Kidney epithelial cell (primary cell): Measurements from ENCODE around the gene UBP1. TPM values are rescaled to one million over a fixed set of nuclear protein-coding genes. Genes with fewer than 3 reads are reported as not detected.

ENCODE experiments used
- DNase-seq: peaks from one replicate; pipeline ENCODE4 v3.0.0-alpha.2; 2010; ENCODE audit warnings: low read depth
- H3K27me3 ChIP-seq: 2 replicates; pipeline ENCODE4 v1.6.0; 2011; ENCODE audit warnings: low read length; ENCODE audit not compliant: control insufficient read depth, insufficient read depth
- H3K36me3 ChIP-seq: 2 replicates; pipeline ENCODE4 v1.5.1; 2011; ENCODE audit warnings: low read length; ENCODE audit not compliant: control insufficient read depth, insufficient read depth
- H3K4me3 ChIP-seq: 2 replicates; pipeline ENCODE4 v1.5.1; 2011; ENCODE audit warnings: low read depth, mild to moderate bottlenecking, control low read depth, low read length
- total RNA-seq: library from RNA; depleted of rRNA; stranded (reverse); fragments of >200 nt; gene quantifications from 2 replicates; pipeline ENCODE4 v1.2.3, GENCODE V29; 2015
- TF ChIP-seq, protein P1 (sequence below): IDR thresholded peaks from 2 replicates; pipeline ENCODE4 v1.5.1; 2011; ENCODE audit warnings: mild to moderate bottlenecking, moderate library complexity, low read length, control low read depth, inconsistent platforms; ENCODE audit not compliant: insufficient read depth, poor library complexity, severe bottlenecking

UBP1 gene
- total RNA-seq, 1 donor from 2014 or later, result 50.9 TPM

DNA sequence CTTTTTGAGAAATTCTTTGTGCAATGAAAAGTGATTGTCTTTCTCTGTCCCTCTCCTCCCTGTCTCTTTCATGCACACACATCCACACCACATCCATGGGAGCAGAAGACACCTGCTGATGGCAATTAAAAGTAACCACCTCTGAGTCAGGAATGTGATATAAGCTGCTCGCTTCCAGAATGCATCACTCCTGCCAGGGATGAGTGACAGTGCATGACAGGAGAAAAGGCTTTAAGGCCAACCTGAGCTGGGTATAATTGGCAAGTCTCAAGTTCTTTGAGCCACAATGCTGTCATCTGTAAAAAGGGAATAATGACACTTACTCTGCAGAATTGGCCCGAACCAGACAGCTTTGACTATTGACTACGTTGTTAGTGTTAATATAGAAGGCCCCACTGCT, 59.6 kb downstream of the UBP1 start:
- peaks cover 2% of the 10 kb centered on the region for H3K36me3 ChIP-seq
- H3K4me3 ChIP-seq, result no peak overlapping the region
- TF ChIP-seq, protein P1, sequence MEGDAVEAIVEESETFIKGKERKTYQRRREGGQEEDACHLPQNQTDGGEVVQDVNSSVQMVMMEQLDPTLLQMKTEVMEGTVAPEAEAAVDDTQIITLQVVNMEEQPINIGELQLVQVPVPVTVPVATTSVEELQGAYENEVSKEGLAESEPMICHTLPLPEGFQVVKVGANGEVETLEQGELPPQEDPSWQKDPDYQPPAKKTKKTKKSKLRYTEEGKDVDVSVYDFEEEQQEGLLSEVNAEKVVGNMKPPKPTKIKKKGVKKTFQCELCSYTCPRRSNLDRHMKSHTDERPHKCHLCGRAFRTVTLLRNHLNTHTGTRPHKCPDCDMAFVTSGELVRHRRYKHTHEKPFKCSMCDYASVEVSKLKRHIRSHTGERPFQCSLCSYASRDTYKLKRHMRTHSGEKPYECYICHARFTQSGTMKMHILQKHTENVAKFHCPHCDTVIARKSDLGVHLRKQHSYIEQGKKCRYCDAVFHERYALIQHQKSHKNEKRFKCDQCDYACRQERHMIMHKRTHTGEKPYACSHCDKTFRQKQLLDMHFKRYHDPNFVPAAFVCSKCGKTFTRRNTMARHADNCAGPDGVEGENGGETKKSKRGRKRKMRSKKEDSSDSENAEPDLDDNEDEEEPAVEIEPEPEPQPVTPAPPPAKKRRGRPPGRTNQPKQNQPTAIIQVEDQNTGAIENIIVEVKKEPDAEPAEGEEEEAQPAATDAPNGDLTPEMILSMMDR, result no peak
- DNase-seq, result no peak
- H3K27me3 ChIP-seq, result no peaks in the 10 kb centered on the region

DNA sequence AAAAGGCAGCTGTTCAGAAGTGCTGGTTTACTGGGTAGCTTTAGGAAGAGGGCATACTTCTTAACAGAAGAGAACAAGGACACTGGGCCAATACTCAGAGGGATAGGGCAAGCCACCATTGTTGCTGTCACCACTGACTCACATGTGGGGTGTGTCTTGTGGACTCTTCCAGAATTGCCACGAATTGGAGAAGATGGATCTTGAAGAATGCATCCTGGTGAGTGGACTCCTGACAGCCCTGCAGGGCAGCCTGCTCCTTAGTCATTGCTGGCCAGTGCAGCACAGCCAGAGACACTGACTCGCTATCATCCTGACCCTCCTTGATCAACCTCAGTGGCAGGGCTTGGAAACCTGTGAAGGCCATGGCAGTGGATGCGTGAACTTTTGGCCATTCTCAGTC, 62.3 kb downstream of the UBP1 start:
- DNase-seq, result peak; percentile 21

DNA sequence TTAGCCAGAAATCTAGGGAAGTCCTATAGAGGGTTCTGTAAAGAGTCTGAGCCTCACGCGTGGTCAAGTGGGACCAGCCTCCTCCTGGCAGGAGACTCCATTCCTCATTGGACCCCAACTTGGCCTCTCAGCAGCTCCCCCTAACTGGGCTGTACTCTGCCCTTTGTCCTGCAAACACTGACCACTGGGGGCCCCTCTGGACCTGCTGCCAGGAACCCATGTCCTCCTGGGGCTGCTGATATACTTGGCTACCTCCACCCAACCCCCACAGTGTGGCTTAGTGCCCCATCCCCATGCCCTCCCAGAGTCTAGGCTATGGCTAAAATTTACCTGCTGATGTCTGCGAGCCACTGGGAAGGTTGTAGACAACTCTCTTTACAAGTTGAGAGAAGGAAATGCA, 62.7 kb downstream of the UBP1 start:
- DNase-seq, result no peak
- Histone ChIP-seq H3K27me3 (no peaks in the 10 kb centered on the region), H3K4me3 (no peak overlapping the region), H3K36me3 (peaks cover 4% of the 10 kb centered on the region)
- TF ChIP-seq, protein P1, result no peak

More for the DNA sequence above, 62.3 kb downstream of the UBP1 start:
- H3K36me3 ChIP-seq, result peaks cover 4% of the 10 kb centered on the region
- no peak overlapping the region for H3K4me3 ChIP-seq
- H3K27me3 ChIP-seq, result no peaks in the 10 kb centered on the region
- TF ChIP-seq, protein P1, result no peak

DNA sequence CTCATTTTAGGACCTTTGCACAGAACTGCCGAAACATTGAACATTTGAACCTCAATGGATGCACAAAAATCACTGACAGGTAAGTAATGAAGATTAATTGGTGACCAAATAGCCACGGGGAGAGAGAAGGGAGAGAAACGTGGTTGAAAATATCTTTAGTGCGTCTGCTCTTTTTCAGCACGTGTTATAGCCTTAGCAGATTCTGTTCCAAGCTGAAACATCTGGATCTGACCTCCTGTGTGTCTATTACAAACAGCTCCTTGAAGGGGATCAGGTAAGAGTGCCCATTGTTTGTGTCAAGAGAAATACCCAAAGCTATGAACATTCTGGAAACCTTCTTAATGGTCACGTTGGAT, 67.1 kb downstream of the UBP1 start:
- Histone ChIP-seq H3K4me3 (no peak overlapping the region), H3K36me3 (peaks cover 2% of the 10 kb centered on the region), H3K27me3 (no peaks in the 10 kb centered on the region)
- TF ChIP-seq, protein P1, result no peak
- no peak for DNase-seq

DNA sequence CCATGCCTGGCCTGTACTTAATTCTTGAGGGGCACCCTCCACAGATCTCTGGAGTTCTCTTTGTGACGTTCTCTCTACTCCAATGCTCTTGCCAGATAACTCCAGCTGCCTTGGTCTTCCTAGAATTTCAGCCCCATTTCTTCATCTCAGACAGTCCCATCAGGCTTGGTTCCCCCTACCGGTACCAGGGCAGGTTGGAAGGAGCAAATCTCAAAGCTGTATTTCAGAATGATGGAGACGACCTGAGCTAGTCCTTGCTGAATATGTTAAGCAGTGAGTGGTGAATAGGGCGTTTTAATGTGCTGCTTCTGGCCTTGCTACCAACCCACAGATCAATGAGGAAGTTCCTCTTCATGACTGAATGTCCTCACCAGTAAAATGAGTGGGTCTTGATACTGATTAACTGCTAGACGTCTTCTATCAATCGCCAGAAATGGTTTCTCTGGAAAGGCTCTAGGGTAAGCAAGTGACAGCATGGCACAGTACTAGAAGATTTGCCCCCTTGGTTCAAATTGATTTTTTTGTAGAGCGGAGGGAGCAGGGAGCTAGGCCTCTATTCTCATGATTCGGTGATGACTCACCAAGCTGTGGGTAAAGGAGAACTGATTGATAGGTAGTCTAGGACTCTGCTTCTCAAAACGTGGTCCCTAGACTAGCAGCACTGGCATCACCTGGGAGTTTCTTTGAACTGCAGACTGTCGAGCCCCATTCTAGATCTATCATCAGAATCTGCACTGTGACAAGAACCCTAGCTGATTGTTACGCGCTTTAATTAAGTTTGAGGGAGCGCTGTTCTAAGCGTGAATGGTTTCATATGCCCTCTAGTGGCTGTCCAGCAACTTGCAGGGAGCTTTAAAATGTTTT, 67.8 kb downstream of the UBP1 start:
- peak; percentile 23 for DNase-seq
- H3K4me3 ChIP-seq, result no peak overlapping the region
- TF ChIP-seq, protein P1, result peak; percentile 80
- peaks cover 2% of the 10 kb centered on the region for H3K36me3 ChIP-seq
- H3K27me3 ChIP-seq, result no peaks in the 10 kb centered on the region

DNA sequence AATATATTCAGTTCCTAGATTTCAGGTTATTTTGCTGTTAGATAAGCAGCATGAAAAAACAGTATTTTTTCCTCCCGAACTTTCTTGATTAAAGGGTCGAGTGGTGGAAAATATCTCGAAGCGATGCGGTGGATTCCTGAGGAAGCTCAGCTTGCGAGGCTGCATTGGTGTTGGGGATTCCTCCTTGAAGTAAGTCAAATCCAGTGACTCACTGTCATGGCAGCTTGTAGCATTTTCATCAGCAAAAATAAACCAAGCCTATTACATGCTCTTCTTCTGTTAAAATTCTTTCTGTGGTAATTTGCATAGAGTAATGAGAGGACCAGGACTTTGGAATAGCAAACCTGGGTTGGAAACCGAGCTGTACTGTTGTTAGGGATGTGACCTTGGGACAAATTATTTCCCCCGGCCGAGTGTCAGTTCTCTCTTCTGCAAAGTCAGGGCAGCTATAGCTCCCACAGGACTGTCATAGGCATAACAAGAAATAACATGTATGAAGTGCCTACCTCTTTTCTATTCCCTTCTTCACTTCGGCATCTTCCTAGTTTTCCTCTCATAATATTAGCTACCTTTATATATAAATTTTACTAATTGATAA, 75.6 kb downstream of the UBP1 start:
- Histone ChIP-seq H3K36me3 (no peaks in the 10 kb centered on the region), H3K27me3 (no peaks in the 10 kb centered on the region), H3K4me3 (no peak overlapping the region)
- no peak for DNase-seq
- TF ChIP-seq, protein P1, result no peak
